SK-N-SH treated with all-trans-retinoic acid at 6 μM for 48 hours (cell line): ENCODE data around the gene RUNDC1.

Source experiments
- ATAC-seq: fragments of 200-7000 bp; cut with Tn5 transposase; 3 replicates; pipeline ENCODE4 v1.9.1; 2020; ENCODE audit warnings: mild to moderate bottlenecking, moderate library complexity
- ARNTL ChIP-seq: fragments of 450-650 bp; formaldehyde crosslinking; IDR thresholded peaks from 2 replicates; pipeline ENCODE4 v1.5.0; 2020; ENCODE audit warnings: low read depth, mild to moderate bottlenecking, moderate library complexity, borderline replicate concordance
- BACH2 ChIP-seq: fragments of 250-450 bp; sonication (Bioruptor Pico); IDR thresholded peaks from 2 replicates; pipeline ENCODE4 v1.9.0; 2021; ENCODE audit warnings: mild to moderate bottlenecking, borderline replicate concordance
- CSDC2 ChIP-seq: fragments of 250-450 bp; sonication (Bioruptor Pico); IDR thresholded peaks from 2 replicates; pipeline ENCODE4 v1.5.0; 2020; ENCODE audit warnings: mild to moderate bottlenecking, moderate library complexity
- ESRRG ChIP-seq: fragments of 250-450 bp; sonication (Bioruptor Pico); IDR thresholded peaks from 2 replicates; pipeline ENCODE4 v1.6.1; 2021; ENCODE audit warnings: mild to moderate bottlenecking
- GLIS3 ChIP-seq: fragments of 250-450 bp; sonication (Bioruptor Pico); IDR thresholded peaks from 2 replicates; pipeline ENCODE4 v1.5.0; 2020; ENCODE audit warnings: mild to moderate bottlenecking, moderate library complexity
- ISL1 ChIP-seq: fragments of 250-450 bp; sonication (Bioruptor Pico); IDR thresholded peaks from 2 replicates; pipeline ENCODE4 v2.1.2; 2022; ENCODE audit warnings: mild to moderate bottlenecking, moderate library complexity
- OSR1 ChIP-seq: fragments of 250-450 bp; sonication (Bioruptor Pico); IDR thresholded peaks from 2 replicates; pipeline ENCODE4 v1.8.0; 2022; ENCODE audit warnings: moderate library complexity, mild to moderate bottlenecking, inconsistent platforms
- RARB ChIP-seq: fragments of 250-450 bp; sonication (Bioruptor Pico); IDR thresholded peaks from 2 replicates; pipeline ENCODE4 v1.8.0; 2021; ENCODE audit warnings: mild to moderate bottlenecking, moderate library complexity
- SNAI2 ChIP-seq: fragments of 250-450 bp; sonication (Bioruptor Pico); IDR thresholded peaks from 2 replicates; pipeline ENCODE4 v1.5.0; 2020; ENCODE audit warnings: mild to moderate bottlenecking, moderate library complexity
- TCF4 ChIP-seq: fragments of 250-450 bp; sonication (Bioruptor Pico); IDR thresholded peaks from 2 replicates; pipeline ENCODE4 v1.8.0; 2021; ENCODE audit warnings: mild to moderate bottlenecking, moderate library complexity, borderline replicate concordance
- TOX ChIP-seq: fragments of 250-450 bp; sonication (Bioruptor Pico); IDR thresholded peaks from 2 replicates; pipeline ENCODE4 v1.8.0; 2021; ENCODE audit warnings: mild to moderate bottlenecking, moderate library complexity, borderline replicate concordance
- ZC3H10 ChIP-seq: fragments of 250-450 bp; sonication (Bioruptor Pico); IDR thresholded peaks from 2 replicates; pipeline ENCODE4 v1.5.1; 2021; ENCODE audit warnings: mild to moderate bottlenecking, moderate library complexity
- ZFP3 ChIP-seq: fragments of 250-450 bp; sonication (Bioruptor Pico); IDR thresholded peaks from 2 replicates; pipeline ENCODE4 v1.5.0; 2020; ENCODE audit warnings: mild to moderate bottlenecking, moderate library complexity
- ZFP30 ChIP-seq: fragments of 450-650 bp; formaldehyde crosslinking; IDR thresholded peaks from 2 replicates; pipeline ENCODE4 v1.5.0; 2022; ENCODE audit warnings: mild to moderate bottlenecking, moderate library complexity
- ZNF565 ChIP-seq: fragments of 450-650 bp; formaldehyde crosslinking; conservative IDR thresholded peaks from 2 replicates; pipeline ENCODE4 v1.5.0; 2020; ENCODE audit warnings: low read depth, mild to moderate bottlenecking, moderate library complexity
- ZNF70 ChIP-seq: fragments of 450-650 bp; formaldehyde crosslinking; IDR thresholded peaks from 2 replicates; pipeline ENCODE4 v1.5.0; 2020; ENCODE audit warnings: mild to moderate bottlenecking, moderate library complexity
- ZNF8 ChIP-seq: fragments of 450-650 bp; formaldehyde crosslinking; IDR thresholded peaks from 2 replicates; pipeline ENCODE4 v1.5.0; 2020; ENCODE audit warnings: mild to moderate bottlenecking, moderate library complexity
- TF ChIP-seq, protein P1 (sequence below): fragments of 250-450 bp; sonication (Bioruptor Pico); IDR thresholded peaks from 2 replicates; pipeline ENCODE4 v1.5.0; 2020; ENCODE audit warnings: mild to moderate bottlenecking, moderate library complexity
- TF ChIP-seq, protein P2 (sequence below): fragments of 250-450 bp; sonication (Bioruptor Pico); IDR thresholded peaks from 2 replicates; pipeline ENCODE4 v1.8.0; 2020; ENCODE audit warnings: mild to moderate bottlenecking, moderate library complexity, borderline replicate concordance
- TF ChIP-seq, protein P3 (sequence below): fragments of 250-450 bp; sonication (Bioruptor Pico); IDR thresholded peaks from 2 replicates; pipeline ENCODE4 v1.5.1; 2020; ENCODE audit warnings: low read depth, mild to moderate bottlenecking, moderate library complexity
- TF ChIP-seq, protein P4 (sequence below): fragments of 250-450 bp; sonication (Bioruptor Pico); IDR thresholded peaks from 2 replicates; pipeline ENCODE4 v1.5.1; 2021; ENCODE audit warnings: mild to moderate bottlenecking, moderate library complexity
- TF ChIP-seq, protein P5 (sequence below): fragments of 250-450 bp; sonication (Bioruptor Pico); IDR thresholded peaks from 2 replicates; pipeline ENCODE4 v1.8.0; 2021; ENCODE audit warnings: low read depth, mild to moderate bottlenecking, moderate library complexity, borderline replicate concordance

Gene RUNDC1

DNA sequence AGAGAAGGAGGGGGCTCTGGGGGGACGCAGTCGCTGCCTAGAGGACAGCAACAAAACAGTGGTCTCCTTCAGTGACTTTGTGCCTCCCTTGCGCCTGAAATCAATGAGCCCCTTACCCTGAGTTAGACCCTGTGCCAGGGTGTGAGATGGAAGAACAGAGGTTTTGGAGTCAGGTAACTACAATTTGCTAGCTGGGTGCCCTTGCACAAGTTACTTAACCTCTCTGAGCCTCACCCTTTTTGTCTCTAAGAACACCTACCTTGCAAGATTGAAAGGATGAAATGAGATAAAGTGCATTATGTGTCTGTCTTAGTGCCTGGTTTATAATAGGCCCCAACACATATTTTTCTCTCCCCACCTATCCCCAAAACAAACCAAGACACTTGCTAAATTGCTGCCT, 54.5 kb downstream of the RUNDC1 start:
- TF ChIP-seq GLIS3 (CRISPR knock-in tag) (no peak), ESRRG (CRISPR knock-in tag) (no peak), ZFP30 (CRISPR knock-in tag) (no peak), ARNTL (CRISPR knock-in tag) (no peak), ZFP3 (no peak), CSDC2 (CRISPR knock-in tag) (no peak), SNAI2 (CRISPR knock-in tag) (no peak), ZNF565 (CRISPR knock-in tag) (no peak), ZNF8 (CRISPR knock-in tag) (no peak), ZC3H10 (no peak), TCF4 (CRISPR knock-in tag) (no peak)
- TF ChIP-seq, protein P1, sequence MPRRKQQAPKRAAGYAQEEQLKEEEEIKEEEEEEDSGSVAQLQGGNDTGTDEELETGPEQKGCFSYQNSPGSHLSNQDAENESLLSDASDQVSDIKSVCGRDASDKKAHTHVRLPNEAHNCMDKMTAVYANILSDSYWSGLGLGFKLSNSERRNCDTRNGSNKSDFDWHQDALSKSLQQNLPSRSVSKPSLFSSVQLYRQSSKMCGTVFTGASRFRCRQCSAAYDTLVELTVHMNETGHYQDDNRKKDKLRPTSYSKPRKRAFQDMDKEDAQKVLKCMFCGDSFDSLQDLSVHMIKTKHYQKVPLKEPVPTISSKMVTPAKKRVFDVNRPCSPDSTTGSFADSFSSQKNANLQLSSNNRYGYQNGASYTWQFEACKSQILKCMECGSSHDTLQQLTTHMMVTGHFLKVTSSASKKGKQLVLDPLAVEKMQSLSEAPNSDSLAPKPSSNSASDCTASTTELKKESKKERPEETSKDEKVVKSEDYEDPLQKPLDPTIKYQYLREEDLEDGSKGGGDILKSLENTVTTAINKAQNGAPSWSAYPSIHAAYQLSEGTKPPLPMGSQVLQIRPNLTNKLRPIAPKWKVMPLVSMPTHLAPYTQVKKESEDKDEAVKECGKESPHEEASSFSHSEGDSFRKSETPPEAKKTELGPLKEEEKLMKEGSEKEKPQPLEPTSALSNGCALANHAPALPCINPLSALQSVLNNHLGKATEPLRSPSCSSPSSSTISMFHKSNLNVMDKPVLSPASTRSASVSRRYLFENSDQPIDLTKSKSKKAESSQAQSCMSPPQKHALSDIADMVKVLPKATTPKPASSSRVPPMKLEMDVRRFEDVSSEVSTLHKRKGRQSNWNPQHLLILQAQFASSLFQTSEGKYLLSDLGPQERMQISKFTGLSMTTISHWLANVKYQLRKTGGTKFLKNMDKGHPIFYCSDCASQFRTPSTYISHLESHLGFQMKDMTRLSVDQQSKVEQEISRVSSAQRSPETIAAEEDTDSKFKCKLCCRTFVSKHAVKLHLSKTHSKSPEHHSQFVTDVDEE (CRISPR knock-in tag), result no peak
- TF ChIP-seq, protein P2, sequence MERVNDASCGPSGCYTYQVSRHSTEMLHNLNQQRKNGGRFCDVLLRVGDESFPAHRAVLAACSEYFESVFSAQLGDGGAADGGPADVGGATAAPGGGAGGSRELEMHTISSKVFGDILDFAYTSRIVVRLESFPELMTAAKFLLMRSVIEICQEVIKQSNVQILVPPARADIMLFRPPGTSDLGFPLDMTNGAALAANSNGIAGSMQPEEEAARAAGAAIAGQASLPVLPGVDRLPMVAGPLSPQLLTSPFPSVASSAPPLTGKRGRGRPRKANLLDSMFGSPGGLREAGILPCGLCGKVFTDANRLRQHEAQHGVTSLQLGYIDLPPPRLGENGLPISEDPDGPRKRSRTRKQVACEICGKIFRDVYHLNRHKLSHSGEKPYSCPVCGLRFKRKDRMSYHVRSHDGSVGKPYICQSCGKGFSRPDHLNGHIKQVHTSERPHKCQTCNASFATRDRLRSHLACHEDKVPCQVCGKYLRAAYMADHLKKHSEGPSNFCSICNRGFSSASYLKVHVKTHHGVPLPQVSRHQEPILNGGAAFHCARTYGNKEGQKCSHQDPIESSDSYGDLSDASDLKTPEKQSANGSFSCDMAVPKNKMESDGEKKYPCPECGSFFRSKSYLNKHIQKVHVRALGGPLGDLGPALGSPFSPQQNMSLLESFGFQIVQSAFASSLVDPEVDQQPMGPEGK (CRISPR knock-in tag), result no peak
- ATAC-seq, result no peak

DNA sequence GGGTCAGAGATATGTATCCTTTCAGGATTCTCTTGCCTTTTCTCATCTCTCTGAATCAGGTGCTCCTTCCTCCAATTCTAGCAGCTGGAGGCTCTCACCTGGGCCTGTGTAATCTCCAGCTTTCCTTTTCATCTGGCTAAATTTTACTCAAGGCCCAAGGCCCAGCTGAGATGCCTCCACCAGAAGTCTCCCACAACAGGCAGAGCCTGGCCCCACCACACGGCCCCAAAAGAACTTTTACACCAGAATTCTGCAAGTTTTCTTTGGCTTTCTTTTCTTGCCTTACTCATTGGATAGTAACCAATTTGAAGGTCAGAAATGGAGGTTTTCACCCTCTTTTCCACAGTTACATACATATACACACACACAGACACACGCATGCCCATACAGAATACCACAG, 59.3 kb downstream of the RUNDC1 start:
- TF ChIP-seq BACH2 (CRISPR knock-in tag) (no peak), ISL1 (CRISPR knock-in tag) (no peak)
- TF ChIP-seq, protein P3, sequence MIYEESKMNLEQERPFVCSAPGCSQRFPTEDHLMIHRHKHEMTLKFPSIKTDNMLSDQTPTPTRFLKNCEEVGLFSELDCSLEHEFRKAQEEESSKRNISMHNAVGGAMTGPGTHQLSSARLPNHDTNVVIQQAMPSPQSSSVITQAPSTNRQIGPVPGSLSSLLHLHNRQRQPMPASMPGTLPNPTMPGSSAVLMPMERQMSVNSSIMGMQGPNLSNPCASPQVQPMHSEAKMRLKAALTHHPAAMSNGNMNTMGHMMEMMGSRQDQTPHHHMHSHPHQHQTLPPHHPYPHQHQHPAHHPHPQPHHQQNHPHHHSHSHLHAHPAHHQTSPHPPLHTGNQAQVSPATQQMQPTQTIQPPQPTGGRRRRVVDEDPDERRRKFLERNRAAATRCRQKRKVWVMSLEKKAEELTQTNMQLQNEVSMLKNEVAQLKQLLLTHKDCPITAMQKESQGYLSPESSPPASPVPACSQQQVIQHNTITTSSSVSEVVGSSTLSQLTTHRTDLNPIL (CRISPR knock-in tag), result no peak
- no peak for ATAC-seq

DNA sequence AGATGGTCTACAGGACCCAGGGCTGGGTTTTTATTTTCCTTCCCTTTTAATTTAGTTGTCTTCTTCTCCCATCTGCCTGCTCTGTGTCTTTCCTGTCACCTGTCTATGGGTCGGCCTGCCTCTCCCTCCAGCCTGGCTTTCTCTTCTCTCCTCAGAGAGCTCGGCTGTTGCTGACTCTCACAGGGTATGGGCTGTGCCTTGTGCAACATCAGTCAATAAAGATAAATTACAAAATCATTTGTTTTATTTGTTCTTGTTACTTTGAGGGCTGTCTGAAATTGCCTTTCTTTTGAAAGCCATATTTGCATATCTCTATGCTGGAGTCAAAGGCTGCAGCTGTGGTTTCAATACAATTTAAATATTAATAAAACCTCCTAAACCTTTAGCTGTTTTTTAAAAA, 60.3 kb downstream of the RUNDC1 start:
- no peak for ATAC-seq
- TF ChIP-seq CSDC2 (CRISPR knock-in tag), result no peak
- TF ChIP-seq ZC3H10, result no peak
- no peak for TF ChIP-seq OSR1 (CRISPR knock-in tag)
- no peak for TF ChIP-seq GLIS3 (CRISPR knock-in tag)
- no peak for TF ChIP-seq ZNF70 (CRISPR knock-in tag)
- TF ChIP-seq, protein P3 (CRISPR knock-in tag), result no peak
- TF ChIP-seq SNAI2 (CRISPR knock-in tag), result no peak
- no peak for TF ChIP-seq ARNTL (CRISPR knock-in tag)
- TF ChIP-seq, protein P4, sequence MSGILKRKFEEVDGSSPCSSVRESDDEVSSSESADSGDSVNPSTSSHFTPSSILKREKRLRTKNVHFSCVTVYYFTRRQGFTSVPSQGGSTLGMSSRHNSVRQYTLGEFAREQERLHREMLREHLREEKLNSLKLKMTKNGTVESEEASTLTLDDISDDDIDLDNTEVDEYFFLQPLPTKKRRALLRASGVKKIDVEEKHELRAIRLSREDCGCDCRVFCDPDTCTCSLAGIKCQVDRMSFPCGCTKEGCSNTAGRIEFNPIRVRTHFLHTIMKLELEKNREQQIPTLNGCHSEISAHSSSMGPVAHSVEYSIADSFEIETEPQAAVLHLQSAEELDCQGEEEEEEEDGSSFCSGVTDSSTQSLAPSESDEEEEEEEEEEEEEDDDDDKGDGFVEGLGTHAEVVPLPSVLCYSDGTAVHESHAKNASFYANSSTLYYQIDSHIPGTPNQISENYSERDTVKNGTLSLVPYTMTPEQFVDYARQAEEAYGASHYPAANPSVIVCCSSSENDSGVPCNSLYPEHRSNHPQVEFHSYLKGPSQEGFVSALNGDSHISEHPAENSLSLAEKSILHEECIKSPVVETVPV, result no peak
- TF ChIP-seq, protein P1 (CRISPR knock-in tag), result no peak
- TF ChIP-seq, protein P5, sequence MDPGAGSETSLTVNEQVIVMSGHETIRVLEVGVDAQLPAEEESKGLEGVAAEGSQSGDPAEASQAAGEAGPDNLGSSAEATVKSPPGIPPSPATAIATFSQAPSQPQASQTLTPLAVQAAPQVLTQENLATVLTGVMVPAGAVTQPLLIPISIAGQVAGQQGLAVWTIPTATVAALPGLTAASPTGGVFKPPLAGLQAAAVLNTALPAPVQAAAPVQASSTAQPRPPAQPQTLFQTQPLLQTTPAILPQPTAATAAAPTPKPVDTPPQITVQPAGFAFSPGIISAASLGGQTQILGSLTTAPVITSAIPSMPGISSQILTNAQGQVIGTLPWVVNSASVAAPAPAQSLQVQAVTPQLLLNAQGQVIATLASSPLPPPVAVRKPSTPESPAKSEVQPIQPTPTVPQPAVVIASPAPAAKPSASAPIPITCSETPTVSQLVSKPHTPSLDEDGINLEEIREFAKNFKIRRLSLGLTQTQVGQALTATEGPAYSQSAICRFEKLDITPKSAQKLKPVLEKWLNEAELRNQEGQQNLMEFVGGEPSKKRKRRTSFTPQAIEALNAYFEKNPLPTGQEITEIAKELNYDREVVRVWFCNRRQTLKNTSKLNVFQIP (CRISPR knock-in tag), result no peak
- TF ChIP-seq, protein P2 (CRISPR knock-in tag), result no peak
- TF ChIP-seq ZNF565 (CRISPR knock-in tag), result no peak
- no peak for TF ChIP-seq RARB (CRISPR knock-in tag)
- TF ChIP-seq TCF4 (CRISPR knock-in tag), result no peak
- TF ChIP-seq BACH2 (CRISPR knock-in tag), result no peak
- no peak for TF ChIP-seq ZFP3
- no peak for TF ChIP-seq ZFP30 (CRISPR knock-in tag)
- TF ChIP-seq TOX (CRISPR knock-in tag), result no peak
